ENCODE measurements around the gene CASK.

CASK gene

GRCh38 chrX:41923211-41923977, at the start of gene CASK:
TSS of gene CASK (minus strand) at chrX:41923554. CDS start at chrX:41922988, 566 bp downstream.
- H3K4me3 ChIP-seq (ENCODE audit: control insufficient read depth, low read depth, low read length): peak within 1 kb of the TSS; percentile 57
- peak; percentile 84 for DNase-seq (ENCODE audit: low read depth)
- TF ChIP-seq CTCF (conservative IDR thresholded peaks at IDR 0.05; ENCODE audit: control insufficient read depth, insufficient read depth, low read depth, low read length): no peak

- no peak for DNase-seq (ENCODE audit: low read depth)
- no peak for TF ChIP-seq CTCF (conservative IDR thresholded peaks at IDR 0.05; ENCODE audit: control insufficient read depth, insufficient read depth, low read depth, low read length)
- no peak overlapping the region for H3K4me3 ChIP-seq (ENCODE audit: control insufficient read depth, low read depth, low read length)
Observed at GRCh38 chrX:41971346-41971745, 48.0 kb upstream of the CASK start.

GRCh38 chrX:41970419-41970818, 47.1 kb upstream of the CASK start:
- H3K4me3 ChIP-seq (ENCODE audit: control insufficient read depth, low read depth, low read length): no peak overlapping the region
- no peak for TF ChIP-seq CTCF (conservative IDR thresholded peaks at IDR 0.05; ENCODE audit: control insufficient read depth, insufficient read depth, low read depth, low read length)
- no peak for DNase-seq (ENCODE audit: low read depth)

- TF ChIP-seq CTCF (conservative IDR thresholded peaks at IDR 0.05; ENCODE audit: control insufficient read depth, insufficient read depth, low read depth, low read length): no peak
- H3K4me3 ChIP-seq (ENCODE audit: control insufficient read depth, low read depth, low read length): no peak overlapping the region
- no peak for DNase-seq (ENCODE audit: low read depth)
Observed at GRCh38 chrX:41963348-41963747, 40.0 kb upstream of the CASK start.

GRCh38 chrX:41960142-41960541, 36.8 kb upstream of the CASK start:
- no peak overlapping the region for H3K4me3 ChIP-seq (ENCODE audit: control insufficient read depth, low read depth, low read length)
- no peak for TF ChIP-seq CTCF (conservative IDR thresholded peaks at IDR 0.05; ENCODE audit: control insufficient read depth, insufficient read depth, low read depth, low read length)
- no peak for DNase-seq (ENCODE audit: low read depth)

GRCh38 chrX:41958861-41959260, 35.5 kb upstream of the CASK start:
- no peak for DNase-seq (ENCODE audit: low read depth)
- no peak overlapping the region for H3K4me3 ChIP-seq (ENCODE audit: control insufficient read depth, low read depth, low read length)
- no peak for TF ChIP-seq CTCF (conservative IDR thresholded peaks at IDR 0.05; ENCODE audit: control insufficient read depth, insufficient read depth, low read depth, low read length)

Measured in fibroblast of mammary gland (primary cell).